ENCODE measurements around the gene INTS15. TPM values are rescaled to one million over a fixed set of nuclear protein-coding genes. Genes with fewer than 3 reads are reported as not detected.

The INTS15 gene
- total and polyA plus RNA-seq, 2 donors (not counting 3 experiments of a cell fraction or from before 2014, with no cell fraction given): 35.7 to 51.6 TPM

GRCh38 chr7:6651851-6652445 lies 62.1 kb downstream of the INTS15 start:
- FAIRE-seq (no peak), DNase-seq (ENCODE audit: low read depth, low spot score) (no peak)
- peaks cover 0 to 14% of the 10 kb centered on the region in 2 experiments for H3K36me3 ChIP-seq (ENCODE audit: control insufficient read depth in 2 of 2, extremely low read depth in 1 of 2, insufficient read depth in 2 of 2, low read length in 2 of 2)
- H3K27me3 ChIP-seq (ENCODE audit: control insufficient read depth in 2 of 2, insufficient read depth in 2 of 2, low read length in 2 of 2): no peaks in the 10 kb centered on the region
- no peaks in the 10 kb centered on the region for H4K20me1 ChIP-seq (replicated peaks; ENCODE audit: control insufficient read depth, extremely low read depth, insufficient read depth, low read length)
- no peaks in the 10 kb centered on the region for H3K79me2 ChIP-seq (ENCODE audit: control insufficient read depth, insufficient read depth, low read length)
- no peaks in the 10 kb centered on the region for H3K4me1 ChIP-seq (ENCODE audit: control insufficient read depth, extremely low read depth, insufficient read depth, low read length)
- intact Hi-C loops (cut with micrococcal nuclease): no loop called here
- H3K9me3 ChIP-seq (replicated peaks; ENCODE audit: control insufficient read depth, insufficient read depth, low read length): no peaks in the 10 kb centered on the region
- TF ChIP-seq POLR2AphosphoS5 (IDR thresholded peaks at IDR 0.05; ENCODE audit: insufficient read depth, low read depth, low read length) (no peak), CTCF (IDR thresholded peaks at IDR 0.05; ENCODE audit: extremely low read depth in 1 of 2, insufficient read depth in 1 of 2, low read depth in 1 of 2, low read length in 2 of 2) (no peak), MAX (IDR thresholded peaks at IDR 0.05; ENCODE audit: insufficient read depth, insufficient read length) (no peak), FOS (IDR thresholded peaks at IDR 0.05; ENCODE audit: borderline replicate concordance, insufficient read depth, low read length) (no peak), POLR2A (IDR thresholded peaks at IDR 0.05; ENCODE audit: low read depth, low read length) (no peak), EZH2 (IDR thresholded peaks at IDR 0.05; ENCODE audit: borderline replicate concordance, low read depth, low read length, severe bottlenecking) (no peak), JUN (IDR thresholded peaks at IDR 0.05; ENCODE audit: borderline replicate concordance, insufficient read depth, insufficient read length, low read depth) (no peak), GATA2 (IDR thresholded peaks at IDR 0.05; ENCODE audit: insufficient read depth, insufficient read length, low read depth, low read length) (no peak), MYC (IDR thresholded peaks at IDR 0.05; ENCODE audit: low read depth, low read length) (no peak)
- no peak overlapping the region for H3K27ac ChIP-seq (ENCODE audit: insufficient read depth, low read depth, low read length)
- no peak overlapping the region for H3K4me2 ChIP-seq (ENCODE audit: insufficient read depth, low read length)
- no peak overlapping the region for H3K4me3 ChIP-seq (replicated peaks in 1 of 3; ENCODE audit: insufficient read depth in 1 of 3, low read depth in 1 of 3, low read length in 3 of 3)
- no peaks in the 10 kb centered on the region for H3K9me1 ChIP-seq (replicated peaks; ENCODE audit: control insufficient read depth, extremely low read depth, insufficient read depth, low read length)
- POLR2A ChIA-PET: no interaction called here
- dilution Hi-C loops (cut with MboI; ENCODE audit: extremely low pct_ligation_motif_present, low sequenced_read_pairs): no loop called here
- CTCF ChIA-PET: no interaction called here
- H3K9ac ChIP-seq (replicated peaks; ENCODE audit: extremely low read depth, insufficient read depth, low read length): no peak overlapping the region
- no peak overlapping the region for H2AFZ ChIP-seq (ENCODE audit: low read depth, low read length)
- BruUV-seq (replicated peaks): no TSS peak
